NCI-H82 treated with DMSO at 0.1 percent for 48 hours (cell line): ENCODE data around the gene VAC14.
"Not testable (repeated sequence)": the region's sequence is repeated elsewhere in the genome, so short reads cannot be mapped to it uniquely, and the experiment has no call there.

Experiments
- DNase-seq: peaks from one replicate; lab custom pipeline; 2025; ENCODE audit not compliant: unreplicated experiment; lab: John Stamatoyannopoulos, UW

Gene VAC14

GRCh38 chr16:70682239-70683145 is 118.5 kb downstream of the VAC14 start:
- DNase-seq: no peak

GRCh38 chr16:70681382-70682238 is 119.3 kb downstream of the VAC14 start:
- no peak for DNase-seq

DNA sequence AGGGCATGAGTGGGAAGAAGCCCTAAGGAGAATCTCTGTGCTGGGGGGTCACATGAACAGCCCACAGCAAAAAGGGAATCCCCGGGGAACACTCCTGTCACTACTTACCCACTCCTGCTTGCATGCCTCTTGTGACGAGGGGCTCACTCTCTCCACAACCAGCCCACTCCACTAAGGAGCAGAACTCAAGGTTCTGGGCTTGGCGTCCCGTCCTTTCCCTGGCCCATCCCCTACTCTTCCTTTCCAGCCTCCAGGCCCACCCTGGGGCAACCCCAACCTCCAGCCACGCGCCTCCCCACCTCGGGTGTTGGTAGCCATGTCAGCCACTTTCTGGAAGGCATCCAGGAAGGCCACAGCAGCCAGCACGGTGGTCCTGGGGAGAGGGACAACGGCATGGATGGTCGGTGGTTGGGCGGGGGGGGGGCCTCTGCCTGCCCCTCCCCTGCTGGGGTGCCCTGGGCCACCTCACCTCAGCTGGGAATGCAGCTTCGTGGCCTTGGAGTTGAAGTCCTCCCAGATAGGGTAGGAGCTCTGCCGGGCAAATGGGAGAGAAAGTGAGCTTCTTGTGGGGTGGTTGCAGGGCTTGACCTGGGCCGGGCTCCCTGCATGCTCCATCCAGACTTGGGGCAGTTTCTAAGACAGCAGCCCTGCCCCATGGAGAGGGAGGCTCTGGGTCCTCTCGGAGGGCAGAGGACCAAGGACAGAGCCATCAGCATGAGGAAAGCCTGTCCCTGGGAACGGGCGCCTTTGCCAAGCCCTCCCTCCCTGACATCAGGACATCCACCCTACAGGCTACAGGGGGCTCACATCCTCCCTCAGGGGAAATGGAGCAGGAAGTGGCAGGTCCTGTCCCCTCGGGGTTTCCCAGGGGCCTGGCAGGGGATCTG is 120.2 kb downstream of the VAC14 start:
- DNase-seq: no peak

DNA sequence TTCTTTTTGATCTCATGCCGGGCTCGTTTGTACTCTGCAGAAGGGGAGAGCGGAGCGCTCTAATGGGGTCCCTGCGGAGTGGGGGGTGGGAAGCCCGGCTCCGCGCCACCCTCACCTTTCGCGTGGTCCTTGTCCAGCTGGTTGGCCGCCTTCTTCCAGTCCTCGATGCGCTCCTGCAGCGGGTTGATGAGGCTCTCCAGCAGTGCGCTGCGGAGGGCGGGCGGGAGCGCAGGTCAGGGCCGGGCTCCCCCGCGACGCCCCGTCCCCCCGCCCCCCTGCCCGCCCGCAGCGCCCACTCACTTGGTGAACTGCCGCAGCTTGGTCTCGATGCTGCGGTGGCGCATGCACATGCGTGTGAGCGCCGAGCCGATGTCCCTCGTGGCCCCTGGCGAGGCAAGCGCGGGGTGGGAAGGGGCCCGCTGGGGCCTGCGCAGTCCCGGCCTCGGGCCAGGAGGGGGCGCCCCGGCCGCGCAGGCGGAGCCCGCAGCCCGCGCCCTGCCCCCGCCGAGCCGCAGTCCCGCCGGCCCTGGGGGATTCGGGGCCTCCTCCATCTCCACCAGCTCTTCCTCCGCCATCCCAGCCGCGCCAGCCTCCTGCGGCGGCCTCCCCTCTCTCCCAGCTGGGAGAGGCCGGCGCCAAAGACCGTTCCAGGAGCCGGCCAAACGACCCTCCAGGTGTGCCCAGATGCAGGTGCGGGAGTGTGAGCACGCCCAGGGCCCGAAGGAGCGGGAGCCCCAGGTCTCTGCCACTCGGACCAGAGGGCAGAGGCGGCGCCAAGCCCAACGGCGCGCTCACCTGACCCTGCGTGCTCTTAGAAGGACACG is 121.1 kb downstream of the VAC14 start:
- DNase-seq: no peak

DNA sequence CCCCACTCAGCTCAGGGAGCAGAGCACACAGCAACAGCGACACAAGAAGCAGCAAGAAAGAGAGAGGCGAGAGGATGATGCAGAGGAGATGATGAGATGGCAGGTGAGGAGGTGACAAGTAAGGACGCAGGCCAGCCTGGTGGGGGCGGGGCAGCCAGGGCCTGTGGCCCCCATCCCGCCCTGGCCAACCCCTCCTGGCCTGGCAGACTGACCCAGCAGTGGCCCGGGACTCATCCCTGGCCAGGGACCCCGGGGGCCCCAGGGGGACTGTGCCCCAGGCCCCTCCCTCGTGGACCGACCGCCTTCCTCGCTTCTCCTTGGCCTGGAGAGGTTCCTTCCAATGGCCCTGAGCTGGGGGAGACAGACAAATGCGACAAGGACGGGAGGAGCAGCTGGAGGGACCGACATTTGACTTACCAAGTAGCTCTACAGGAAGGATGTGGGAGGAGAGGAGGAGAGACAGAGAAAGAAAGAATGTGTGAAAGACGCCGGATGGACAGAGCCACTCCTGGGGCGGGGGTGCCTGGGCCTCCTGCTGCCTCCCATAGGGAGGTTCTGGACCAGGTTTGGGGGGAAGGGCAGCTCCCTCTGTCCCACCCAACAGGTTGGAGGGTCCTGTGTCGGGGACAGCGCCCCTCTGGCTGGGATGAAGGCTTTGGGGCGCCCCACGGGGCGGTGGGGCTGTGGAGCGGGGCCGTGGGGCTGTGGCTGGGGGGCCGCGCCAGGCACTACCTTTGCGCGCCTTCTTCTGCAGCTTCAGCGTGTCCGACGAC is 121.9 kb downstream of the VAC14 start:
- DNase-seq: no peak

DNA sequence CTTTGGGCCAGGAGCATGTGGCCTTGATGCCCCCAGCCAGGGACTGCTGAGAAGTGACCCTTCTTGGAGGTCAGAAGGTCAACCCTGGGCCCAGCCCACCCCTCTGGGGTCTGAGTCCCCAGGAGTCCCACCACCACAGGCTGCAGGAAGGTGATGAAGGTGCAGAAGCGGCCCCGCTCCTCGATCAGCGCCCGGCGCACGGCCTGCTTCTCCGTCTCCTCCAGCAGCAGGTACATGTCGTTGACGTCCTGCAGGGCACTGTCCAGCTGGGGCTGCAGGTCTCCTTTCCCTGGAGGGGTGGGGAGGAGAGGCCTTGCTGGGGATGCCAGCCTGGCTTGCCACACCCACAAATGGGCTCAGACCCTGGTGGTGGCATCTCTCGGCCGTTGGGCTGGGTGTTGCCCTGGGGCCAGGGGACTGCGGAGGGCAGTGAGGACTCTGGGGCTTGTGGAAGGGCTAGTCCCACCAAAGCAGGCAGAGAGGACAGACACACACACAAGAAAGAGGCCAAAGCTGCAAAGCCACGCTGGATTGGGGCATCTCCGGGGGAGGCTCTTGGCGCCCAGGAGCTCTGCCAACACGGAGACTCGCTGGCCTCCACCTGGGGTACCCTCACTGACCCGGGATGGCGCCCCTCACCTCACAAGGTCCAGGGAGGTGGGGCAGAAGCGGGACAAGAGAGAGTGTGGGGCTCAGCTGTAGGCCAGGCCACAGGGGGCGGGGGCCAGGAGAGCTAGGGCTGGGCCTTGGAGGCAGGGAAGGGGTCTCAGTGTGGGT is 122.6 kb downstream of the VAC14 start:
- no peak for DNase-seq

- DNase-seq: no peak
Observed at GRCh38 chr16:70677499-70678120, 123.3 kb downstream of the VAC14 start.

DNA sequence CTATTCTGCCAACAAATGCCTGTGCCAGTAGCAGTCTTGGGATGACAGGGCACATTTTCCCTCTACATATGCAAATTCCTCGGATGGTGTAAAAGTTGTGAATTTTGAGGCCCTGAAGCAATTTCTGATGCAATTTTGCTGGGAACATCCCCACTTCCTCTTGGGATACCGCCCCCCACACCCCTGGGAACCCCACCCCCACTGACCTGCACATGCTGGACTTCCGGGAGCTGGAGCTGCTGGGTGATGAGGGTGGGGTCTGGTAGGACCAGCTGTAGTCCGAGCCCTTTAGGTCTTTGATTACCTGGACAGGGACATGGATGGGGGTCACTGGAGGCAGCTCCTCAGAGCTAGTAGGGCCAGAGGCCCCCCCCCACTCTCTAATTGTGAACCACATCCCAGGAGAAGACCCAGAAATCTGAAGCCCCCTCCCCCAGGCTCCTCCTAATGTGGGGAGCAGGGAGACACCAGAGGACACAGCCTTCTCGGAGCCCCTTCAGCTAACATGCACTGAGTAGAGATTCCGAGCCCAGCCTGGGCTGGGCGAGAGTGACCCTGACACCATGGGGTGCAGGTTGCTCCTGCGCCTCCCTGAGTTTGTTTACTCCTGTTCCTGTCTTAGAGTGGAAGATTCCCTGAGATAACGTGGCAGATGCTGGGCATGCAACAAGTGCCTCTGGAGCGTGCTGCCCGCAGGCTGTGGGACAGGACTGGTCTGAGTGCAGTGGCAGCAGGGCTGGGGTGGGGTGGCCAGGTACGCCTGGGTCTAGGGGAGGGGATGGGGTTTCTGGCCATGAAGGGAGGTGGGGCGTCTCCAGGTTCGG is 124.1 kb downstream of the VAC14 start:
- no peak for DNase-seq

DNA sequence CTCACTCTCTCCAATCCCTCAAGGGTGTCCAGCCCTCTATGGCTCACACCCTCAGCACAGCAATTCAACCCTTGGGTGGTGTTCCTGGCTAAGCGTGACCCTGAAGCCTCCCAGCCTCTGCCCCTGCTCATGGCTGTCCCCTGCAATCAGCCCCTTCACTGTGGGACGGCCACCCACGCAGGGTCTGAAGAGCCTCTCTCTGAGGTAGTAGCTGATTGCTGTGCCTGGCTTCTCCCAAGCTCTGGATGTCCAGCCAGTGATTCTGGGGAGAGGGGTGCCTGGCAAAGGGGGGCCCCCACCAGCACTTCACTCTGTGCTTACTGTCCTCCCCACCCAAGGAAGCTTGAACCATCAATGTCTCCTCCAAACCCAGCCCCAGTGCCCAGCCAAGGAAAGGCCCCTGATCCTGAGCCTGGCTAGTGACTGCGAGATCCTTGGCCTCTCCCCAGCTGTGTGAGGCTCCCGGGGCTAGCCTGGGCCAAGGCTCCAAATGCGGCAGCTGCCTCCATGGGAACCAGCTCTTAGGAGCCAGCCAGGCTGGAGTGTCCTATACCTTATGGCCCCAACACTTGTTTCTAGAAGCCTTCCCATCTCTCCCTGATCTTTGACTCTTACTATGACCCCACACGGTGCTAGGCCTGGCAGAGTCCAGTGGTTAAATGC is 125.0 kb downstream of the VAC14 start:
- no peak for DNase-seq

GRCh38 chr16:70674221-70675014 is 126.5 kb downstream of the VAC14 start:
- DNase-seq: no peak

DNA sequence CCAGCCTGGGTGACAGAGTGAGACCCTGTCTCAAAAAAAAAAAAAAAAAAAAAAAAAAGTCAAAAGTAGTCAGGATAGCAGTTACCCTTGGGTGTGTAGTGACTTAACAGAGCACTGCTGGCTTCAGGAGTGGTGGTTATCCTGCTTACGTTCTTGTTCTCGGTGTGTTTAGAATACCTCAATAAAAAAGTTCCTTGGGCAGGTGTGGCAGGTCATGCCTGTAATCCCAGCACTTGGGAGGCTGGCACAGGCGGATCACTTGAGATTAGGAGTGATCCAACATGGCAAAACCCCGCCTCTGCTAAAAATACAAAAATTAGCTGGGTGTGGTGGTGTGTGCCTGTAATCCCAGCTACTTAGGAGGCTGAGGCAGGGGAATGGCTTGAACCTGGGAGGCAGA is 130.0 kb downstream of the VAC14 start:
- DNase-seq: not testable (repeated sequence)

- DNase-seq: no peak
Observed at GRCh38 chr16:70670175-70670574, 130.8 kb downstream of the VAC14 start.

DNA sequence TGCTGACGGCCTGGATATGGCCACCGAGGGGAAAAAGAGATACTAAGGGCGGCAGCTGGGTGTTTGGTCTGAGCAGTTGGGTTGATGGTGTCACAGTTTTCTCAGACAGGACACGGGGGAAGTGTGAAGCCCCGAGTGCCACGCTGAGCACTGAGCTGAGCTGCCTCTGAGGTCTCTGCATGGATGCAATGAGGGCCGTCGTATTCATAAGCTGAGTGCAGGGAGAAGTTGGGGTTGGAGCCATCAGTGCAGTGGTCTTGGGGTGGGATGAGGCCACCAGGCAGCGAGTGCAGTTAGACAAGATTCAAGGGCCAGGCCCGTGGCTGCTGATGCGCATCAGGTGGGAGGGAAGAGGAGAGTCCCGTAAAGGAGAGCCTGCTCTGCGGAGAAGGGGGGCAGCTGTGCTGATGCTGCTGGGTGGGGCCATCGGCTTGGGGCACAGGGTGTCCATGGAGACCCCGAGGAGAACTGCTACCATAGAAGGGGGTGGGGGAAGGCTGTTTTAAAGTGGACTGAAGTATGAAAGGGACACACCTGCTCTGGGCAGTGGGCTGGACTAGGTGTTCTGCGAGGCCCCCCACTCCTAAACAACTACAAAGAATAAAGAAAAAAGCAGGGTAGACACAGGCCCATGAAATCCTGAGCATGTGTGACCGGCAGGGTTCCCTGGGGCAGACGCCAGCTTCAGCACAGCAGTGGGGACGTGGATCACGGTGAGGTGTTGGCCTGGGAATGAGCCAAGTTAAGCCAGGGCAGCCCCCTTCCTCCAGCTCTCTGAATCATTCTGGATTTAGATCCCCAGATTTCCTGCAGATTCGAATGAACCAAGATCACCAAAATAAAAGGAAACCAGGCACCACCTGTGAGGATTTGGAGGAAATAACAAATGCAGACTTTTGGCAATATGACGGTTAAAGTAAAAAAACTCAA is 134.9 kb downstream of the VAC14 start:
- DNase-seq: no peak

GRCh38 chr16:70665113-70665694 is 135.8 kb downstream of the VAC14 start:
- DNase-seq: no peak
